H9 (cell line): ENCODE data around the gene PARD3. TPM values are rescaled to one million over a fixed set of nuclear protein-coding genes. Genes with fewer than 3 reads are reported as not detected.

Source experiments
- DNase-seq: peaks from one replicate; pipeline ENCODE4 v3.0.0-alpha.2; 2017
- H2AFZ ChIP-seq: one replicate; pipeline ENCODE4 v1.6.1; 2013; ENCODE audit warnings: mild to moderate bottlenecking, low read length, control low read depth, moderate library complexity
- H2AK5ac ChIP-seq: 2 replicates; pipeline ENCODE4 v1.6.1; 2013; ENCODE audit warnings: low read length, control low read depth, mixed read lengths; ENCODE audit not compliant: insufficient read length
- H2BK120ac ChIP-seq: one replicate; pipeline ENCODE4 v1.6.1; 2013; ENCODE audit warnings: low read depth, mild to moderate bottlenecking, low read length, control low read depth, inconsistent platforms; ENCODE audit not compliant: poor library complexity, severe bottlenecking
- H2BK12ac ChIP-seq: 2 replicates; pipeline ENCODE4 v1.6.1; 2013; ENCODE audit warnings: low read length, control low read depth, mixed read lengths, low read depth; ENCODE audit not compliant: insufficient read length
- H2BK15ac ChIP-seq: 2 replicates; pipeline ENCODE4 v1.6.1; 2013; ENCODE audit warnings: low read depth, low read length, control low read depth
- H2BK20ac ChIP-seq: one replicate; pipeline ENCODE4 v1.6.1; 2013; ENCODE audit warnings: low read depth, mild to moderate bottlenecking, low read length, control low read depth, inconsistent platforms; ENCODE audit not compliant: poor library complexity, severe bottlenecking
- H2BK5ac ChIP-seq: 2 replicates; pipeline ENCODE4 v1.6.1; 2013; ENCODE audit warnings: low read length, control low read depth, mixed read lengths; ENCODE audit not compliant: insufficient read length
- H3K14ac ChIP-seq: 2 replicates; pipeline ENCODE4 v1.6.1; 2013; ENCODE audit warnings: low read length, control low read depth; ENCODE audit not compliant: insufficient read depth
- H3K18ac ChIP-seq: 2 replicates; pipeline ENCODE4 v1.6.1; 2013; ENCODE audit warnings: low read depth, mild to moderate bottlenecking, mixed read lengths, low read length, control low read depth; ENCODE audit not compliant: insufficient read length
- H3K23ac ChIP-seq: 2 replicates; pipeline ENCODE4 v1.6.1; 2013; ENCODE audit warnings: low read length, control low read depth, mixed read lengths, low read depth; ENCODE audit not compliant: insufficient read length
- H3K23me2 ChIP-seq: 2 replicates; pipeline ENCODE4 v1.6.1; 2013; ENCODE audit warnings: low read depth, mild to moderate bottlenecking, mixed read lengths, low read length, control low read depth; ENCODE audit not compliant: insufficient read length, poor library complexity, severe bottlenecking
- H3K27ac ChIP-seq: 2 replicates; pipeline ENCODE4 v1.5.1; 2013; ENCODE audit warnings: low read length, control low read depth, mixed read lengths, low read depth; ENCODE audit not compliant: insufficient read length
- H3K27me3 ChIP-seq: 2 replicates; pipeline ENCODE4 v1.6.1; 2013; ENCODE audit warnings: low read length, control low read depth, inconsistent platforms; ENCODE audit not compliant: insufficient read depth
- H3K4ac ChIP-seq: 2 replicates; pipeline ENCODE4 v1.6.1; 2013; ENCODE audit warnings: low read depth, mild to moderate bottlenecking, control low read depth, inconsistent platforms, low read length, moderate library complexity
- H3K4me1 ChIP-seq: 2 replicates; pipeline ENCODE4 v1.6.1; 2013; ENCODE audit warnings: low read length, control low read depth, inconsistent platforms; ENCODE audit not compliant: insufficient read depth
- H3K4me2 ChIP-seq: 2 replicates; pipeline ENCODE4 v1.6.1; 2013; ENCODE audit warnings: low read length, control low read depth, mixed read lengths; ENCODE audit not compliant: insufficient read length, insufficient read depth
- H3K56ac ChIP-seq: 2 replicates; pipeline ENCODE4 v1.6.1; 2013; ENCODE audit warnings: low read depth, mild to moderate bottlenecking, mixed read lengths, low read length, control low read depth; ENCODE audit not compliant: insufficient read length
- H3K79me1 ChIP-seq: 2 replicates; pipeline ENCODE4 v1.6.1; 2013; ENCODE audit warnings: low read depth, mild to moderate bottlenecking, moderate library complexity, low read length, control low read depth, inconsistent platforms; ENCODE audit not compliant: insufficient read depth, poor library complexity, severe bottlenecking
- H3K79me2 ChIP-seq: 2 replicates; pipeline ENCODE4 v1.6.1; 2013; ENCODE audit warnings: low read length, control low read depth, inconsistent platforms; ENCODE audit not compliant: insufficient read depth
- H3K9ac ChIP-seq: 2 replicates; pipeline ENCODE4 v1.6.1; 2013; ENCODE audit warnings: low read length, control low read depth, mixed read lengths; ENCODE audit not compliant: insufficient read length; ENCODE audit errors: extremely low read depth
- H3K9me3 ChIP-seq: one replicate; pipeline ENCODE4 v1.6.1; 2013; ENCODE audit warnings: low read depth, low read length, inconsistent platforms; ENCODE audit not compliant: control insufficient read depth
- H3T11ph ChIP-seq: one replicate; pipeline ENCODE4 v1.6.1; 2013; ENCODE audit warnings: mild to moderate bottlenecking, low read length, control low read depth, inconsistent platforms
- H4K20me1 ChIP-seq: one replicate; pipeline ENCODE4 v1.6.1; 2013; ENCODE audit not compliant: control insufficient read depth, insufficient read length, insufficient read depth
- H4K5ac ChIP-seq: 2 replicates; pipeline ENCODE4 v1.6.1; 2013; ENCODE audit warnings: low read depth, mild to moderate bottlenecking, mixed read lengths, low read length, control low read depth; ENCODE audit not compliant: insufficient read length
- H4K8ac ChIP-seq: replicated peaks from 2 replicates; pipeline ENCODE4 v1.6.1; 2013; ENCODE audit warnings: low read length, control low read depth, mixed read lengths, low read depth; ENCODE audit not compliant: insufficient read length
- H4K91ac ChIP-seq: 2 replicates; pipeline ENCODE4 v1.6.1; 2013; ENCODE audit warnings: low read depth, mild to moderate bottlenecking, moderate library complexity, mixed read lengths, low read length, control low read depth; ENCODE audit not compliant: insufficient read length
- H3K27ac Mint-ChIP-seq, 3 experiments: 2 replicates in 2 of 3; 3 replicates in 1 of 3; pipeline ENCODE4 v1.8.0; 2020 to 2021; ENCODE audit warnings: mixed read lengths in 3 of 3, mild to moderate bottlenecking in 1 of 3, moderate library complexity in 1 of 3
- H3K27me3 Mint-ChIP-seq: 2 replicates; pipeline ENCODE4 v1.8.0; 2021; ENCODE audit warnings: low read depth, mild to moderate bottlenecking, moderate library complexity, mixed read lengths
- H3K36me3 Mint-ChIP-seq, 3 experiments: 2 replicates in 2 of 3; 3 replicates in 1 of 3; pipeline ENCODE4 v1.8.0; 2020 to 2021; ENCODE audit warnings: low read depth in 3 of 3, mixed read lengths in 3 of 3; ENCODE audit not compliant: insufficient read depth in 1 of 3
- H3K4me1 Mint-ChIP-seq, 2 experiments: 2 replicates each; pipeline ENCODE4 v1.8.0; 2020; ENCODE audit warnings: mixed read lengths in 2 of 2
- H3K4me3 Mint-ChIP-seq, 2 experiments: 2 replicates in 1 of 2; 3 replicates in 1 of 2; pipeline ENCODE4 v1.8.0; 2020 to 2021; ENCODE audit warnings: mild to moderate bottlenecking in 2 of 2, mixed read lengths in 2 of 2, moderate library complexity in 1 of 2
- H3K9me3 Mint-ChIP-seq, 2 experiments: 2 replicates in 1 of 2; 3 replicates in 1 of 2; pipeline ENCODE4 v1.8.0; 2020; ENCODE audit warnings: mild to moderate bottlenecking in 2 of 2, mixed read lengths in 2 of 2, moderate library complexity in 1 of 2
- WGBS: extraction: QIAGEN DNeasy Blood & Tissue Kit; methylation state at CpG from one replicate; pipeline ENCODE4 v1.1.7; 2013; ENCODE audit warnings: missing lambda C conversion rate, low lambda C conversion rate, mixed read lengths; ENCODE audit not compliant: insufficient read length; ENCODE audit errors: extremely low coverage; 5-methylcytosine and 5-hydroxymethylcytosine counted together
- total RNA-seq: library from RNA; stranded (reverse); gene quantifications from 2 replicates; pipeline ENCODE4 v1.2.1, GENCODE V29; 2021
- TF ChIP-seq, protein P1 (sequence below): fragments of 200-600 bp; sonication (generic); conservative IDR thresholded peaks from 3 replicates; pipeline ENCODE4 v1.8.0; 2021; ENCODE audit warnings: antibody characterized with exemption, mild to moderate bottlenecking

Gene PARD3
- total RNA-seq, 1 experiment from 2014 or later, result 44.7 TPM

GRCh38 chr10:34576797-34577196, 238.3 kb downstream of the PARD3 start:
- H3K18ac ChIP-seq, result no peak overlapping the region
- no peak overlapping the region for H3T11ph ChIP-seq
- DNase-seq, result no peak
- no peaks in the 10 kb centered on the region for H4K20me1 ChIP-seq
- no peak overlapping the region; a peak in 1 of 7 replicates for H3K27ac Mint-ChIP-seq
- H3K23me2 ChIP-seq, result no peaks in the 10 kb centered on the region
- no peak overlapping the region for H3K56ac ChIP-seq
- H3K4ac ChIP-seq, result no peak overlapping the region
- H3K79me1 ChIP-seq, result no peaks in the 10 kb centered on the region
- H2AK5ac ChIP-seq, result no peak overlapping the region
- H2AFZ ChIP-seq, result no peak overlapping the region
- peaks cover 2% of the 10 kb centered on the region; the same call in 1 of the 2 replicates for H3K79me2 ChIP-seq
- no peak overlapping the region for H3K27ac ChIP-seq
- no peak overlapping the region for H4K5ac ChIP-seq
- H2BK15ac ChIP-seq, result no peak overlapping the region
- H4K8ac ChIP-seq, result no peak overlapping the region
- no peaks in the 10 kb centered on the region for H3K9me3 Mint-ChIP-seq
- H3K4me3 Mint-ChIP-seq, result no peak overlapping the region
- H2BK120ac ChIP-seq, result no peak overlapping the region
- no peak overlapping the region for H2BK20ac ChIP-seq
- H3K36me3 Mint-ChIP-seq, result no peaks in the 10 kb centered on the region
- no peak overlapping the region for H3K9ac ChIP-seq
- no peak overlapping the region for H3K23ac ChIP-seq
- TF ChIP-seq, protein P1, sequence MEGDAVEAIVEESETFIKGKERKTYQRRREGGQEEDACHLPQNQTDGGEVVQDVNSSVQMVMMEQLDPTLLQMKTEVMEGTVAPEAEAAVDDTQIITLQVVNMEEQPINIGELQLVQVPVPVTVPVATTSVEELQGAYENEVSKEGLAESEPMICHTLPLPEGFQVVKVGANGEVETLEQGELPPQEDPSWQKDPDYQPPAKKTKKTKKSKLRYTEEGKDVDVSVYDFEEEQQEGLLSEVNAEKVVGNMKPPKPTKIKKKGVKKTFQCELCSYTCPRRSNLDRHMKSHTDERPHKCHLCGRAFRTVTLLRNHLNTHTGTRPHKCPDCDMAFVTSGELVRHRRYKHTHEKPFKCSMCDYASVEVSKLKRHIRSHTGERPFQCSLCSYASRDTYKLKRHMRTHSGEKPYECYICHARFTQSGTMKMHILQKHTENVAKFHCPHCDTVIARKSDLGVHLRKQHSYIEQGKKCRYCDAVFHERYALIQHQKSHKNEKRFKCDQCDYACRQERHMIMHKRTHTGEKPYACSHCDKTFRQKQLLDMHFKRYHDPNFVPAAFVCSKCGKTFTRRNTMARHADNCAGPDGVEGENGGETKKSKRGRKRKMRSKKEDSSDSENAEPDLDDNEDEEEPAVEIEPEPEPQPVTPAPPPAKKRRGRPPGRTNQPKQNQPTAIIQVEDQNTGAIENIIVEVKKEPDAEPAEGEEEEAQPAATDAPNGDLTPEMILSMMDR, result no peak
- H2BK5ac ChIP-seq, result no peak overlapping the region
- H3K27me3 ChIP-seq, result no peaks in the 10 kb centered on the region
- no peak overlapping the region for H3K14ac ChIP-seq
- H3K9me3 ChIP-seq, result no peaks in the 10 kb centered on the region
- peaks cover 4% of the 10 kb centered on the region for H3K4me1 ChIP-seq
- no peak overlapping the region for H3K4me2 ChIP-seq
- H3K4me1 Mint-ChIP-seq, result peaks cover 41 to 45% of the 10 kb centered on the region in 2 experiments
- no peaks in the 10 kb centered on the region for H3K27me3 Mint-ChIP-seq
- WGBS, result no CpG with 5 or more reads among the region's 4 CpGs
- no peak overlapping the region for H4K91ac ChIP-seq
- no peak overlapping the region for H2BK12ac ChIP-seq
